ENCODE results near the gene HSD17B12.

DNA sequence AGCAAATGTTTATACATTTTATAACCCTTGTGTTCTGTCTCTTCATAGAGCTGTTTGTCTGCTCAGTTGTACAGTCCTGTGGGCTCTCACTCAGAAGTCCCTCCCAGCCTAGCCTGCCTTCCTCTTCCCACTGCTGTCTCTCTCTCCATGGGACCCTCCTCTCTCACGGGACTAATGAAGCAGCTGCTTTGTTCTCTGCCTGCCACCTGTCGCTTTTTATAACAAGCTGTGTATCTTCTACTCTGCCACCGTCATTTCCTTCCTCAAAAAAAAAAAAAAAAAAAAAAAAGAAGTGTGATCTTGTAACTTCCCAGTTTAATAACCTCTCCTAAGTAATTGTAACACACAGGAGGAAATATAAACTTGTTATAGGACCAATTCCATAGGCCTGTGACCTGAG is 107.9 kb downstream of the HSD17B12 start:
- TF ChIP-seq, protein P1, sequence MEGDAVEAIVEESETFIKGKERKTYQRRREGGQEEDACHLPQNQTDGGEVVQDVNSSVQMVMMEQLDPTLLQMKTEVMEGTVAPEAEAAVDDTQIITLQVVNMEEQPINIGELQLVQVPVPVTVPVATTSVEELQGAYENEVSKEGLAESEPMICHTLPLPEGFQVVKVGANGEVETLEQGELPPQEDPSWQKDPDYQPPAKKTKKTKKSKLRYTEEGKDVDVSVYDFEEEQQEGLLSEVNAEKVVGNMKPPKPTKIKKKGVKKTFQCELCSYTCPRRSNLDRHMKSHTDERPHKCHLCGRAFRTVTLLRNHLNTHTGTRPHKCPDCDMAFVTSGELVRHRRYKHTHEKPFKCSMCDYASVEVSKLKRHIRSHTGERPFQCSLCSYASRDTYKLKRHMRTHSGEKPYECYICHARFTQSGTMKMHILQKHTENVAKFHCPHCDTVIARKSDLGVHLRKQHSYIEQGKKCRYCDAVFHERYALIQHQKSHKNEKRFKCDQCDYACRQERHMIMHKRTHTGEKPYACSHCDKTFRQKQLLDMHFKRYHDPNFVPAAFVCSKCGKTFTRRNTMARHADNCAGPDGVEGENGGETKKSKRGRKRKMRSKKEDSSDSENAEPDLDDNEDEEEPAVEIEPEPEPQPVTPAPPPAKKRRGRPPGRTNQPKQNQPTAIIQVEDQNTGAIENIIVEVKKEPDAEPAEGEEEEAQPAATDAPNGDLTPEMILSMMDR (IDR thresholded peaks at IDR 0.05): no peak
- TF ChIP-seq FOXS1 (CRISPR knock-in tag; IDR thresholded peaks at IDR 0.05): no peak
- no peak for TF ChIP-seq PHF8 (IDR thresholded peaks at IDR 0.05; ENCODE audit: borderline replicate concordance, low read depth)
- TF ChIP-seq KDM1A (IDR thresholded peaks at IDR 0.05; ENCODE audit: low read depth): no peak
- no peak for TF ChIP-seq EP300 (IDR thresholded peaks at IDR 0.05)
- no peak for TF ChIP-seq CEBPB (IDR thresholded peaks at IDR 0.05)
- TF ChIP-seq RARB (CRISPR knock-in tag; IDR thresholded peaks at IDR 0.05): no peak

Data from A549 (cell line).